Cardiac muscle cell (in vitro differentiated cells and primary cell): ENCODE results near the gene PHOX2B. TPM values are rescaled to one million over a fixed set of nuclear protein-coding genes. Genes with fewer than 3 reads are reported as not detected.

Experiments used
- DNase-seq, 2 donors: peaks; one replicate each; pipeline versions ENCODE4 v3.0.0 to v3.0.0-alpha.2; 2010 to 2017; ENCODE audit warnings: low read depth in 1 of 2, low spot score in 1 of 2
- H3K27ac ChIP-seq: fragments of 200-600 bp; sonication (generic); 2 replicates; pipeline ENCODE4 v1.5.1; 2016
- H3K27me3 ChIP-seq: fragments of 200-600 bp; sonication (generic); 2 replicates; pipeline ENCODE4 v1.6.0; 2016; ENCODE audit warnings: control low read depth
- H3K36me3 ChIP-seq: fragments of 200-600 bp; sonication (generic); 2 replicates; pipeline ENCODE4 v1.5.1; 2016; ENCODE audit warnings: control low read depth
- H3K4me1 ChIP-seq: fragments of 200-600 bp; sonication (generic); 2 replicates; pipeline ENCODE4 v1.8.1; 2017; ENCODE audit warnings: low read depth, mild to moderate bottlenecking, mixed run types
- H3K4me3 ChIP-seq: fragments of 200-600 bp; sonication (generic); 2 replicates; pipeline ENCODE4 v1.5.1; 2016; ENCODE audit warnings: mild to moderate bottlenecking
- H3K9me3 ChIP-seq: fragments of 200-600 bp; sonication (generic); 2 replicates; pipeline ENCODE4 v1.5.1; 2017; ENCODE audit warnings: low read depth, mild to moderate bottlenecking, control low read depth
- polyA plus RNA-seq: library from polyadenylated mRNA; unstranded; fragments of >200 nt; fragmentation: Nextera tagmentation; extraction: Ambion mirVana; gene quantifications from 2 replicates; pipeline ENCODE4 v1.2.1, GENCODE V29; 2016
- total RNA-seq: library from RNA; depleted of rRNA; stranded (reverse); fragments of >200 nt; gene quantifications from 2 replicates; pipeline ENCODE4 v1.2.3, GENCODE V29; 2016
- TF ChIP-seq, protein P1 (sequence below): IDR thresholded peaks from 2 replicates; pipeline ENCODE4 v1.5.1; 2012; ENCODE audit warnings: low read depth, mild to moderate bottlenecking, low read length

Gene PHOX2B
- total and polyA plus RNA-seq, 2 experiments from 2014 or later, result not detected

DNA sequence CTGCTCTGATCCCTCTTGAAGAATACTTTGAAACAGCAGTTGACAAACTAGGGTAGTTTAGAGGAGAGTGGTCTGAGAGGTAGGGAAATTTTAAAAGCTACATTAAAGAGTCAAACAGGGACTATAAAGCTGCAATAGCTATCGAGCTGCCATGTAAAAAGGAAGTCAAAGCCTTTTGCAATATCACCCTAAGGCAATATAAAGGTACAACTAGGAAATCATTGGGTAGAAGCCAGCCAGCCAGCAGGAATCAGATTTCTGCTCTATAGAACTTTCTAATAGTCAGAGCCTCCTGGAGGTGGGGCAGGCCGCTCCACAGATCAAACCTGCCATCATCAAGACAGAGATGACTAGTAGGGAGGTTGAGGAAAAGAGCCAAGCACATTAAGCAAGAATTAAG is 15.2 kb upstream of the PHOX2B start:
- TF ChIP-seq, protein P1, sequence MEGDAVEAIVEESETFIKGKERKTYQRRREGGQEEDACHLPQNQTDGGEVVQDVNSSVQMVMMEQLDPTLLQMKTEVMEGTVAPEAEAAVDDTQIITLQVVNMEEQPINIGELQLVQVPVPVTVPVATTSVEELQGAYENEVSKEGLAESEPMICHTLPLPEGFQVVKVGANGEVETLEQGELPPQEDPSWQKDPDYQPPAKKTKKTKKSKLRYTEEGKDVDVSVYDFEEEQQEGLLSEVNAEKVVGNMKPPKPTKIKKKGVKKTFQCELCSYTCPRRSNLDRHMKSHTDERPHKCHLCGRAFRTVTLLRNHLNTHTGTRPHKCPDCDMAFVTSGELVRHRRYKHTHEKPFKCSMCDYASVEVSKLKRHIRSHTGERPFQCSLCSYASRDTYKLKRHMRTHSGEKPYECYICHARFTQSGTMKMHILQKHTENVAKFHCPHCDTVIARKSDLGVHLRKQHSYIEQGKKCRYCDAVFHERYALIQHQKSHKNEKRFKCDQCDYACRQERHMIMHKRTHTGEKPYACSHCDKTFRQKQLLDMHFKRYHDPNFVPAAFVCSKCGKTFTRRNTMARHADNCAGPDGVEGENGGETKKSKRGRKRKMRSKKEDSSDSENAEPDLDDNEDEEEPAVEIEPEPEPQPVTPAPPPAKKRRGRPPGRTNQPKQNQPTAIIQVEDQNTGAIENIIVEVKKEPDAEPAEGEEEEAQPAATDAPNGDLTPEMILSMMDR, result no peak
- no peak for DNase-seq
- peaks cover 89% of the 10 kb centered on the region for H3K27me3 ChIP-seq
- H3K36me3 ChIP-seq, result no peaks in the 10 kb centered on the region
- H3K4me1 ChIP-seq, result no peaks in the 10 kb centered on the region
- no peaks in the 10 kb centered on the region for H3K9me3 ChIP-seq
- no peak overlapping the region for H3K27ac ChIP-seq
- no peak overlapping the region for H3K4me3 ChIP-seq

DNA sequence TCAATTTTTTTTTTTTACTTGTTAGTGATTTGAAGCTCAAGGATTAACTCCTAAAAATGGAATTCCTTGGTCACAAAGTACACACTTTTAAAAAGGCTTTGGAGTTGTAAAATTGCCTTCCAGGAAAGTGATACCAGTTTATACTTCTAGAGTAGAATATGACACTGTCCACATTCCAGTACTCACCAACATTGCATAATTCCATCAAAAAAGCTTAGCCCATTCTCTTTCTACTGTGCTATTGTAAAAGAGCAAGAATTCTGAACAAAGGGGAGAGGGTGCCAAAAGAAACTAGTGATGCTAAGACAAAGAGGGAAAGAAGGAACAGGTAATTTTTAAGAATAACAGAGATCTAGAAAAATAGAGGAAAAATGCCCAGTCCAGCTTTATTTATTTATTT is 10.4 kb upstream of the PHOX2B start:
- no peak for DNase-seq
- H3K4me3 ChIP-seq, result no peak overlapping the region
- H3K27ac ChIP-seq, result no peak overlapping the region
- peaks cover 87% of the 10 kb centered on the region for H3K27me3 ChIP-seq
- no peaks in the 10 kb centered on the region for H3K4me1 ChIP-seq
- no peaks in the 10 kb centered on the region for H3K36me3 ChIP-seq
- no peaks in the 10 kb centered on the region for H3K9me3 ChIP-seq
- TF ChIP-seq, protein P1, result no peak

DNA sequence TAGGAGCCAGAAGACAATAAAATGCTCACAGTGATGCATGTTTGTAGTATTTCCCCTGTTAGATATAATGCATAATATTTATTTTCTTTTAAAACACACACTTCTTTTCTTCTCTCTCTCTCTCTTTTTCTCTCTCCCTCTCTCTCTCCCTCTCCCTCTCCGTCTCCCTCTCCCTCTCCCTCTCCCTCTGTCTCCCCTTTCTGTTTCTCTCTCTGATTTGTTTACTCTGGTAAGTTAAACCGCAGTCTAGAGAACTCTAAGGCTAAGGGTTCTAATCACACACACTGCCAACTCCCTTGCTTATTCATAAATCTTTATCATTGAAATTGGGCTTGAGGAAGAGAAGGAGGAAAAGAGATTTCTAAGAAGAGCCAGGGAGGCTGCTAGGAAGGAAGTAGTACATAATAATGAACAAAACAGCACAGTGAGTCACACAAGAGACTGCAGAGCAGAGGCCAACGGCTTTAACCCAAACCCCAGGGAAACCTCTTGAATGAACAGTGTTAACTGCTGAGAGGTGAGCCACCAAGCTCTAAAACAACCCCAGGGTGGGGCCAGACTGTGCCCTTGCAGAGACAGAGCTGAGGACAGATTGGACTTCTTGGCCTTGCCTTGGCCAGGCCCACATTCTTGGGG is 9.1 kb upstream of the PHOX2B start:
- Histone ChIP-seq H3K36me3 (no peaks in the 10 kb centered on the region), H3K27ac (no peak overlapping the region), H3K4me3 (no peak overlapping the region), H3K27me3 (peaks cover 87% of the 10 kb centered on the region), H3K9me3 (no peaks in the 10 kb centered on the region), H3K4me1 (no peaks in the 10 kb centered on the region)
- TF ChIP-seq, protein P1, result no peak
- peak in 1 of 2 donors; percentile 6 for DNase-seq

DNA sequence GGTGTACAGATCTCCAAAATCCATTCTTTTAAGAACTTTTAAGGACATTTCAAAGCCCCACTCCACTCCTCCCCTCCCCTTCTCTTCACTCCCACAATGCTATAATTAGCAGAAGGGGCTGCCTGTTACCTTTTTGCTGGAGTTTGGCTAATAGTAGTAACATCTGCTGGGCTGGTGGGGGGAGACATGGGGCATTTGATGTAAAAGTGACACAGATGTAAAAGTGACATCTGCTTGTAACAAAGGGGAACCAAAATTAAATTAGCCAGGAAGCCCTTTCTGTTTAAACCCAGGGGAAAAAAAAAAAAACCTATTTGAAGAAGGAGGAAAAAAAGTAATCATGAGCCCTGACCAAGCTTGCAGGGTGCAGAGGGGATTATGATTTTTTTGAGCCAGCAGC is 5.4 kb upstream of the PHOX2B start:
- Histone ChIP-seq H3K9me3 (no peaks in the 10 kb centered on the region), H3K36me3 (no peaks in the 10 kb centered on the region), H3K4me1 (no peaks in the 10 kb centered on the region), H3K27me3 (peaks cover 94% of the 10 kb centered on the region), H3K4me3 (no peak overlapping the region), H3K27ac (no peak overlapping the region)
- TF ChIP-seq, protein P1, result no peak
- DNase-seq, result no peak

DNA sequence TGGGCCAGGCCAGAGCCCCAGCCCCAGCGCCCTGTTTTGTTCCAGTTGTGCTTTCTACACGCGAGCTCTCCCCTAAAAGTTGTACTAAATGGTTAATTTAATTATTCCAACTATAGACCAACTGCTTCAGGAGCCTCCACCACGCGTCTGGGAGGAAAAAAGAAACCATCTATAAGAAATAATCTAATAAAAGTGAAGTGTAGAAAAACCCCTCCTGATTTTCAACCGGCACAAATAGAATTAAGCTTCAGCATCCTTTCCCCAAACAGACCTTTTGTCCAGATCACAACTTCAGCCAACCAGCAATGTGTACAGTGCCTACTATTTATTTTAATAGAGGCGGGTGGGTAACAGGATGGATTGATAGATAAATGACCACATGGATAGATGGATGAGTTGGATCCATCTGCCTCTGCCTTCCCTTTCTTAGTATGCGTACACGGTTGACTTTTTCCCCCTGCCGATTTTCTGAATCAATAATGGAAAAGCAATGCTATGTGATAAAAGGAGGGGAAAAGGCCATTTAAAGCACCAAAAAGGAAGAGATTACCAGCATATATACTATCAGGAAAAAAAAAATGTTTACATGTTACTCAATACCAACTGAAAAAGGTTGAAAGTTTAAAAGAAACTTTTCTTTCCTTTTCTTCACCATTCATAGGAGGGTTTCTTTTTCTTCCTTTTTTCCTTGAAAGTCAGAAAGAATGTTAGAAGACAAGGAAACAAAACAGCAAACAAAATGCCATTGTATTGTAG is 3.7 kb upstream of the PHOX2B start:
- DNase-seq, result no peak
- Histone ChIP-seq H3K4me1 (no peaks in the 10 kb centered on the region), H3K9me3 (no peaks in the 10 kb centered on the region), H3K27me3 (peaks cover 100% of the 10 kb centered on the region), H3K27ac (no peak overlapping the region), H3K4me3 (no peak overlapping the region), H3K36me3 (no peaks in the 10 kb centered on the region)
- TF ChIP-seq, protein P1, result no peak
